ENCODE data around the gene CTNNA1.

DNA sequence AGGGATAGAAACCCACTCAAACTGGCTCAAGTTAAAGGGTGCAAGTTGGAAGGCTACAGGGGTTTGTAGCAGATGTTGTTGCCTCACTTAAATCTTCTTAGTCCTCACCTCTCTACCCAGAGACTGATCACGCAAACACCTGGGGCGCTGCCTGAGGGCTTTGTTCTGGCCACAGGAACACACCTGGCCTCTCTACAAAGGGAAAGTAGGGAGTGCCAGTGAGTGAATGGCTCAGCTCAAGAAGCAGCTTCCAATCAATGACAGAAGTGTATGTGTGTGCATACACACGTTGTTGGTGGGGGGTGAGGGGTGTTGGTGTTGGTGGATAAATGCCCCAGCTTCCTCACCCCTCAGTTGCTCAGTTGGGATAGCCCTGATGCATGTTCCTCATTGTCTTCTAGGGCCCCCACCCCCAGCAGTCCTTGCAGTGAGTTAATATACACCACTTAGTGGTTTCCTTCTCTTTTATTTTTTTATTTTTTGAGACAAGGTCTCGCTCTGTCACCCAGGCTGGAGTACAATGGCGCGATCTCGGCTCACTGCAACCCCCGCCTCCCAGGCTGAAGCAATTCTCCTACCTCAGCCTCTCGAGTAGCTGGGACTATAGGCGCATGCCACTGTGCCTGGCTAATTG is 30.6 kb upstream of the CTNNA1 start:
- TF ChIP-seq ZNF274 (IDR thresholded peaks at IDR 0.05; ENCODE audit: low read depth, low read length), result no peak
- TF ChIP-seq YY1 (IDR thresholded peaks at IDR 0.05; ENCODE audit: insufficient read depth, insufficient read length), result no peak
